Neutrophil (primary cell): ENCODE data around the gene CYBB.

Experiments used
- H3K27ac ChIP-seq: fragments of 200-600 bp; sonication (generic); 2 replicates; pipeline ENCODE4 v1.5.1; 2016; ENCODE audit warnings: mild to moderate bottlenecking, moderate library complexity
- H3K27me3 ChIP-seq: fragments of 200-600 bp; sonication (generic); 2 replicates; pipeline ENCODE4 v1.6.0; 2016; ENCODE audit warnings: mild to moderate bottlenecking
- H3K36me3 ChIP-seq: fragments of 200-600 bp; sonication (generic); 2 replicates; pipeline ENCODE4 v1.5.1; 2017
- H3K4me1 ChIP-seq, 2 experiments: fragments of 200-600 bp in 1 of 2; sonication (generic) in 1 of 2; 1 replicate in 1 of 2; 2 replicates in 1 of 2; pipeline versions ENCODE4 v1.5.1 to v1.6.1; 2013 to 2016; ENCODE audit warnings: low read depth in 1 of 2, low read length in 1 of 2, mild to moderate bottlenecking in 1 of 2, moderate library complexity in 1 of 2; ENCODE audit not compliant: control insufficient read depth in 1 of 2, insufficient read depth in 1 of 2
- H3K4me3 ChIP-seq, 2 experiments: fragments of 200-600 bp in 1 of 2; sonication (generic) in 1 of 2; 1 replicate in 1 of 2; 2 replicates in 1 of 2; pipeline ENCODE4 v1.5.1; 2013 to 2016; ENCODE audit warnings: low read depth in 1 of 2, low read length in 1 of 2, mild to moderate bottlenecking in 1 of 2, moderate library complexity in 1 of 2
- H3K9me3 ChIP-seq: fragments of 200-600 bp; sonication (generic); 2 replicates; pipeline ENCODE4 v1.5.1; 2016
- CTCF ChIP-seq: fragments of 200-600 bp; sonication (generic); IDR thresholded peaks from 2 replicates; pipeline ENCODE4 v1.5.1; 2016; ENCODE audit warnings: antibody characterized with exemption

The CYBB gene

GRCh38 chrX:37862851-37863250, 83.0 kb downstream of the CYBB start:
- H3K4me1 ChIP-seq: no peaks in the 10 kb centered on the region
- H3K4me3 ChIP-seq: no peak overlapping the region
- no peaks in the 10 kb centered on the region for H3K9me3 ChIP-seq
- no peaks in the 10 kb centered on the region for H3K36me3 ChIP-seq
- H3K27ac ChIP-seq: no peak overlapping the region
- H3K27me3 ChIP-seq: no peaks in the 10 kb centered on the region
- no peak for TF ChIP-seq CTCF
